GM19351 (cell line): Measurements from ENCODE around the gene CHD2.

Experiments
- ATAC-seq: cut with Tn5 transposase; IDR thresholded peaks from one replicate; pipeline ENCODE4 v1.9.1; 2021; ENCODE audit warnings: mild to moderate bottlenecking, moderate library complexity; ENCODE audit not compliant: unreplicated experiment

Gene CHD2

DNA sequence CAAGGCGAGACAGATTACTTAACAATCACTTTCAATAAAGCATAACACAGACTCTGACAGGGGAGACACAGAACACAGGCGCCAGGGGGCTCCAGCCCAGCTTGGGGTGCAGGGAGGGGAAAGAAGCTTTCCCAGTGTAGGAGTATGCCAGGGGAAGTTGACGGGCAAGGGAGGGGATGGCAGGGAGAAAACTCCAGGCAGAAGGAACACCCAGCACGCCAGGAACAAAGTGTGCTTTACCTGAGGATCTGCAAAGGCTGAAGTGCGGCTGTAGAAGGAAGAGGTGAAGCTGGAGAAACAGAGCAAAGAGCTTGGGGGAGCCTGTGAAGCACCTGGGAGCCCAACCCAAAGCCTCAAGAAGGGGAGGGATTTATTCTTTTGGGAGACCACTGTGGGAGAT lies 176.8 kb downstream of the CHD2 start:
- no peak for ATAC-seq
